ENCODE data around the gene SMYD5.
"Not testable (repeated sequence)": the region's sequence is repeated elsewhere in the genome, so short reads cannot be mapped to it uniquely, and the experiment has no call there.

GRCh38 chr2:73166813-73167212 lies 47.2 kb upstream of the SMYD5 start:
- not testable (repeated sequence) for TF ChIP-seq ZNF133 (CRISPR knock-in tag; IDR thresholded peaks at IDR 0.05); SLC30A9 (CRISPR knock-in tag; IDR thresholded peaks at IDR 0.05); MEIS2 (IDR thresholded peaks at IDR 0.05; ENCODE audit: partially characterized antibody); JUND (IDR thresholded peaks at IDR 0.05; ENCODE audit: borderline replicate concordance, low read depth, low read length); JUND (tag; IDR thresholded peaks at IDR 0.05; ENCODE audit: borderline replicate concordance, low read depth, low read length); CTCF (IDR thresholded peaks at IDR 0.05 in 2 of 3, conservative IDR thresholded peaks at IDR 0.05 in 1 of 3; ENCODE audit: insufficient read depth in 2 of 3, low read depth in 1 of 3, low read length in 3 of 3)

All from K562 (cell line).